ENCODE data around the gene FLAD1.

The FLAD1 gene

DNA sequence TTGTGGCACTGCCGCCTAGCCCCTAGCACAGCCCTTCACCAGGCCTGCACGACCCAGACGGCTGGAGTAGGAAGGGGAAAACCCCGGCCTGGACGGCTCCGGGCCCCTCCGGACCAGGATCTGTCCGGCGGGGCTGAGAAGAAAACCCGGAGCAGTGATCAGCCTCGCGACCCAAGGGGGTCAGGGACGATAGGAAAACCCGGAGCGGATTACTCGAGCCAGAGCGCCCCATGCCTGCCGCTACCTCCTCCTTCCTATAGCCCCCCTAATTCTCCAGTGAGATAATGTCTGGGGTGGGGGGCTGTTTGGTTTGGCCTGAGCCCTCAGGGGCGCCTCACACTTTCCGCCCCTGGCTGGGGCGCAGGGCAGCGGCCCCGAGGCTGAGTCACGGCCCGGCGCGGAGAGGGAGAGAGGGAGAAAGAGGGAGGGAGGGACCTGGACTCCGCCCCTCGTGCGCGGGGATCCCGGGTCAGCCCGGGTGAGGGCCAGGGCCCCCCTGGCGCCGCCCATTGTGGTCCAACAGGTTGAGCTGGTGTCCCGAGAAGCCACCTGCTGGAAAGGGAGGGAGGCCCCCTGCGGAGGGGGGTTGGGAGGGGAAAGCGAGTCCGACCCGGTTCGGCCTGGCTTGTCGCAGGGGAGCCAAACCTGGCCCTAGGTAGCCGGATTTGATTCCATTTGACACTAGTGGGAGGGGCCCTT is 17.7 kb downstream of the FLAD1 start (continued):
- TF ChIP-seq ZNF394 (tag by site-specific recombination; IDR thresholded peaks at IDR 0.05; ENCODE audit: borderline replicate concordance) = peak; percentile 72
- TF ChIP-seq EGR2 (tag by site-specific recombination; IDR thresholded peaks at IDR 0.05; ENCODE audit: low read depth) = peak; percentile 51; the same call in 1 of the 2 replicates
- TF ChIP-seq, protein P1, sequence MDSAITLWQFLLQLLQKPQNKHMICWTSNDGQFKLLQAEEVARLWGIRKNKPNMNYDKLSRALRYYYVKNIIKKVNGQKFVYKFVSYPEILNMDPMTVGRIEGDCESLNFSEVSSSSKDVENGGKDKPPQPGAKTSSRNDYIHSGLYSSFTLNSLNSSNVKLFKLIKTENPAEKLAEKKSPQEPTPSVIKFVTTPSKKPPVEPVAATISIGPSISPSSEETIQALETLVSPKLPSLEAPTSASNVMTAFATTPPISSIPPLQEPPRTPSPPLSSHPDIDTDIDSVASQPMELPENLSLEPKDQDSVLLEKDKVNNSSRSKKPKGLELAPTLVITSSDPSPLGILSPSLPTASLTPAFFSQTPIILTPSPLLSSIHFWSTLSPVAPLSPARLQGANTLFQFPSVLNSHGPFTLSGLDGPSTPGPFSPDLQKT (IDR thresholded peaks at IDR 0.05; ENCODE audit: borderline replicate concordance, low read depth, low read length) = no peak
- no peak for TF ChIP-seq ZNF514 (tag by site-specific recombination; IDR thresholded peaks at IDR 0.05)
- TF ChIP-seq, protein P2, sequence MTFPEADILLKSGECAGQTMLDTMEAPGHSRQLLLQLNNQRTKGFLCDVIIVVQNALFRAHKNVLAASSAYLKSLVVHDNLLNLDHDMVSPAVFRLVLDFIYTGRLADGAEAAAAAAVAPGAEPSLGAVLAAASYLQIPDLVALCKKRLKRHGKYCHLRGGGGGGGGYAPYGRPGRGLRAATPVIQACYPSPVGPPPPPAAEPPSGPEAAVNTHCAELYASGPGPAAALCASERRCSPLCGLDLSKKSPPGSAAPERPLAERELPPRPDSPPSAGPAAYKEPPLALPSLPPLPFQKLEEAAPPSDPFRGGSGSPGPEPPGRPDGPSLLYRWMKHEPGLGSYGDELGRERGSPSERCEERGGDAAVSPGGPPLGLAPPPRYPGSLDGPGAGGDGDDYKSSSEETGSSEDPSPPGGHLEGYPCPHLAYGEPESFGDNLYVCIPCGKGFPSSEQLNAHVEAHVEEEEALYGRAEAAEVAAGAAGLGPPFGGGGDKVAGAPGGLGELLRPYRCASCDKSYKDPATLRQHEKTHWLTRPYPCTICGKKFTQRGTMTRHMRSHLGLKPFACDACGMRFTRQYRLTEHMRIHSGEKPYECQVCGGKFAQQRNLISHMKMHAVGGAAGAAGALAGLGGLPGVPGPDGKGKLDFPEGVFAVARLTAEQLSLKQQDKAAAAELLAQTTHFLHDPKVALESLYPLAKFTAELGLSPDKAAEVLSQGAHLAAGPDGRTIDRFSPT (tag by site-specific recombination; IDR thresholded peaks at IDR 0.05) = peak; percentile 88
- TF ChIP-seq, protein P3, sequence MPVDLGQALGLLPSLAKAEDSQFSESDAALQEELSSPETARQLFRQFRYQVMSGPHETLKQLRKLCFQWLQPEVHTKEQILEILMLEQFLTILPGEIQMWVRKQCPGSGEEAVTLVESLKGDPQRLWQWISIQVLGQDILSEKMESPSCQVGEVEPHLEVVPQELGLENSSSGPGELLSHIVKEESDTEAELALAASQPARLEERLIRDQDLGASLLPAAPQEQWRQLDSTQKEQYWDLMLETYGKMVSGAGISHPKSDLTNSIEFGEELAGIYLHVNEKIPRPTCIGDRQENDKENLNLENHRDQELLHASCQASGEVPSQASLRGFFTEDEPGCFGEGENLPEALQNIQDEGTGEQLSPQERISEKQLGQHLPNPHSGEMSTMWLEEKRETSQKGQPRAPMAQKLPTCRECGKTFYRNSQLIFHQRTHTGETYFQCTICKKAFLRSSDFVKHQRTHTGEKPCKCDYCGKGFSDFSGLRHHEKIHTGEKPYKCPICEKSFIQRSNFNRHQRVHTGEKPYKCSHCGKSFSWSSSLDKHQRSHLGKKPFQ (tag by site-specific recombination; IDR thresholded peaks at IDR 0.05) = peak; percentile 60; the same call in 1 of the 2 replicates
- TF ChIP-seq ZNF248 (tag by site-specific recombination; IDR thresholded peaks at IDR 0.05) = no peak
- TF ChIP-seq, protein P4, sequence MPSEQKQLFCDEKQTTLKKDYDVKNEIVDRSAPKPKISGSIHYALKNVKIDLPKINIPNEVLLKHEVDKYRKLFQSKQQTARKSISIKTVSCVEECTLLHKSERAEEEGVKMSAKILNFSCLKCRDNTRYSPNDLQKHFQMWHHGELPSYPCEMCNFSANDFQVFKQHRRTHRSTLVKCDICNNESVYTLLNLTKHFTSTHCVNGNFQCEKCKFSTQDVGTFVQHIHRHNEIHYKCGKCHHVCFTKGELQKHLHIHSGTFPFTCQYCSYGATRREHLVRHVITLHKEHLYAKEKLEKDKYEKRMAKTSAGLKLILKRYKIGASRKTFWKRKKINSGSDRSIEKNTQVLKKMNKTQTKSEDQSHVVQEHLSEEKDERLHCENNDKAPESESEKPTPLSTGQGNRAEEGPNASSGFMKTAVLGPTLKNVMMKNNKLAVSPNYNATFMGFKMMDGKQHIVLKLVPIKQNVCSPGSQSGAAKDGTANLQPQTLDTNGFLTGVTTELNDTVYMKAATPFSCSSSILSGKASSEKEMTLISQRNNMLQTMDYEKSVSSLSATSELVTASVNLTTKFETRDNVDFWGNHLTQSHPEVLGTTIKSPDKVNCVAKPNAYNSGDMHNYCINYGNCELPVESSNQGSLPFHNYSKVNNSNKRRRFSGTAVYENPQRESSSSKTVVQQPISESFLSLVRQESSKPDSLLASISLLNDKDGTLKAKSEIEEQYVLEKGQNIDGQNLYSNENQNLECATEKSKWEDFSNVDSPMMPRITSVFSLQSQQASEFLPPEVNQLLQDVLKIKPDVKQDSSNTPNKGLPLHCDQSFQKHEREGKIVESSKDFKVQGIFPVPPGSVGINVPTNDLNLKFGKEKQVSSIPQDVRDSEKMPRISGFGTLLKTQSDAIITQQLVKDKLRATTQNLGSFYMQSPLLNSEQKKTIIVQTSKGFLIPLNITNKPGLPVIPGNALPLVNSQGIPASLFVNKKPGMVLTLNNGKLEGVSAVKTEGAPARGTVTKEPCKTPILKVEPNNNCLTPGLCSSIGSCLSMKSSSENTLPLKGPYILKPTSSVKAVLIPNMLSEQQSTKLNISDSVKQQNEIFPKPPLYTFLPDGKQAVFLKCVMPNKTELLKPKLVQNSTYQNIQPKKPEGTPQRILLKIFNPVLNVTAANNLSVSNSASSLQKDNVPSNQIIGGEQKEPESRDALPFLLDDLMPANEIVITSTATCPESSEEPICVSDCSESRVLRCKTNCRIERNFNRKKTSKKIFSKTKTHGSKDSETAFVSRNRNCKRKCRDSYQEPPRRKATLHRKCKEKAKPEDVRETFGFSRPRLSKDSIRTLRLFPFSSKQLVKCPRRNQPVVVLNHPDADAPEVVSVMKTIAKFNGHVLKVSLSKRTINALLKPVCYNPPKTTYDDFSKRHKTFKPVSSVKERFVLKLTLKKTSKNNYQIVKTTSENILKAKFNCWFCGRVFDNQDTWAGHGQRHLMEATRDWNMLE (tag by site-specific recombination; conservative IDR thresholded peaks at IDR 0.05; ENCODE audit: low read depth) = no peak
- TF ChIP-seq ZNF221 (tag by site-specific recombination; IDR thresholded peaks at IDR 0.05; ENCODE audit: borderline replicate concordance) = no peak
- peak; percentile 78 for TF ChIP-seq ZNF600 (tag by site-specific recombination; IDR thresholded peaks at IDR 0.05)
- TF ChIP-seq, protein P5, sequence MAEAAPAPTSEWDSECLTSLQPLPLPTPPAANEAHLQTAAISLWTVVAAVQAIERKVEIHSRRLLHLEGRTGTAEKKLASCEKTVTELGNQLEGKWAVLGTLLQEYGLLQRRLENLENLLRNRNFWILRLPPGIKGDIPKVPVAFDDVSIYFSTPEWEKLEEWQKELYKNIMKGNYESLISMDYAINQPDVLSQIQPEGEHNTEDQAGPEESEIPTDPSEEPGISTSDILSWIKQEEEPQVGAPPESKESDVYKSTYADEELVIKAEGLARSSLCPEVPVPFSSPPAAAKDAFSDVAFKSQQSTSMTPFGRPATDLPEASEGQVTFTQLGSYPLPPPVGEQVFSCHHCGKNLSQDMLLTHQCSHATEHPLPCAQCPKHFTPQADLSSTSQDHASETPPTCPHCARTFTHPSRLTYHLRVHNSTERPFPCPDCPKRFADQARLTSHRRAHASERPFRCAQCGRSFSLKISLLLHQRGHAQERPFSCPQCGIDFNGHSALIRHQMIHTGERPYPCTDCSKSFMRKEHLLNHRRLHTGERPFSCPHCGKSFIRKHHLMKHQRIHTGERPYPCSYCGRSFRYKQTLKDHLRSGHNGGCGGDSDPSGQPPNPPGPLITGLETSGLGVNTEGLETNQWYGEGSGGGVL (tag by site-specific recombination; IDR thresholded peaks at IDR 0.05) = peak; percentile 99
- no peak for TF ChIP-seq ZNF157 (tag by site-specific recombination; IDR thresholded peaks at IDR 0.05)
- peak; percentile 96 for TF ChIP-seq BCL11B (tag by site-specific recombination; IDR thresholded peaks at IDR 0.05; ENCODE audit: low read depth)
- peak; percentile 89 for TF ChIP-seq SP2 (tag by site-specific recombination; IDR thresholded peaks at IDR 0.05)
- TF ChIP-seq ZNF10 (tag by site-specific recombination; IDR thresholded peaks at IDR 0.05) = peak; percentile 43; the same call in 1 of the 2 replicates
- no peak for TF ChIP-seq ZNF239 (tag by site-specific recombination; IDR thresholded peaks at IDR 0.05)
- TF ChIP-seq ZNF785 (tag by site-specific recombination; IDR thresholded peaks at IDR 0.05) = peak; percentile 73; the same call in 1 of the 2 replicates
- peak; percentile 99 for TF ChIP-seq ZNF561 (tag by site-specific recombination; IDR thresholded peaks at IDR 0.05; ENCODE audit: borderline replicate concordance)
- no peak for TF ChIP-seq ZNF596 (tag by site-specific recombination; IDR thresholded peaks at IDR 0.05)
- TF ChIP-seq, protein P6, sequence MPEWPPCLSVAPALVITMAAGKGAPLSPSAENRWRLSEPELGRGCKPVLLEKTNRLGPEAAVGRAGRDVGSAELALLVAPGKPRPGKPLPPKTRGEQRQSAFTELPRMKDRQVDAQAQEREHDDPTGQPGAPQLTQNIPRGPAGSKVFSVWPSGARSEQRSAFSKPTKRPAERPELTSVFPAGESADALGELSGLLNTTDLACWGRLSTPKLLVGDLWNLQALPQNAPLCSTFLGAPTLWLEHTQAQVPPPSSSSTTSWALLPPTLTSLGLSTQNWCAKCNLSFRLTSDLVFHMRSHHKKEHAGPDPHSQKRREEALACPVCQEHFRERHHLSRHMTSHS (tag by site-specific recombination; IDR thresholded peaks at IDR 0.05) = 0 out of 2 replicates have a peak, but pooled peaks have one; percentile 21
- TF ChIP-seq, protein P7, sequence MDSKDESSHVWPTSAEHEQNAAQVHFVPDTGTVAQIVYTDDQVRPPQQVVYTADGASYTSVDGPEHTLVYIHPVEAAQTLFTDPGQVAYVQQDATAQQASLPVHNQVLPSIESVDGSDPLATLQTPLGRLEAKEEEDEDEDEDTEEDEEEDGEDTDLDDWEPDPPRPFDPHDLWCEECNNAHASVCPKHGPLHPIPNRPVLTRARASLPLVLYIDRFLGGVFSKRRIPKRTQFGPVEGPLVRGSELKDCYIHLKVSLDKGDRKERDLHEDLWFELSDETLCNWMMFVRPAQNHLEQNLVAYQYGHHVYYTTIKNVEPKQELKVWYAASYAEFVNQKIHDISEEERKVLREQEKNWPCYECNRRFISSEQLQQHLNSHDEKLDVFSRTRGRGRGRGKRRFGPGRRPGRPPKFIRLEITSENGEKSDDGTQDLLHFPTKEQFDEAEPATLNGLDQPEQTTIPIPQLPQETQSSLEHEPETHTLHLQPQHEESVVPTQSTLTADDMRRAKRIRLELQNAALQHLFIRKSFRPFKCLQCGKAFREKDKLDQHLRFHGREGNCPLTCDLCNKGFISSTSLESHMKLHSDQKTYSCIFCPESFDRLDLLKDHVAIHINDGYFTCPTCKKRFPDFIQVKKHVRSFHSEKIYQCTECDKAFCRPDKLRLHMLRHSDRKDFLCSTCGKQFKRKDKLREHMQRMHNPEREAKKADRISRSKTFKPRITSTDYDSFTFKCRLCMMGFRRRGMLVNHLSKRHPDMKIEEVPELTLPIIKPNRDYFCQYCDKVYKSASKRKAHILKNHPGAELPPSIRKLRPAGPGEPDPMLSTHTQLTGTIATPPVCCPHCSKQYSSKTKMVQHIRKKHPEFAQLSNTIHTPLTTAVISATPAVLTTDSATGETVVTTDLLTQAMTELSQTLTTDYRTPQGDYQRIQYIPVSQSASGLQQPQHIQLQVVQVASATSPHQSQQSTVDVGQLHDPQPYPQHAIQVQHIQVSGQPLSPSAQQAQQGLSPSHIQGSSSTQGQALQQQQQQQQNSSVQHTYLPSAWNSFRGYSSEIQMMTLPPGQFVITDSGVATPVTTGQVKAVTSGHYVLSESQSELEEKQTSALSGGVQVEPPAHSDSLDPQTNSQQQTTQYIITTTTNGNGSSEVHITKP (tag by site-specific recombination; IDR thresholded peaks at IDR 0.05) = peak; percentile 94

Data from HEK293 (cell line).